Fibroblast of villous mesenchyme (primary cell): ENCODE measurements around the gene HPCAL1. TPM values are rescaled to one million over a fixed set of nuclear protein-coding genes. Genes with fewer than 3 reads are reported as not detected.

ENCODE experiments used
- DNase-seq: peaks from one replicate; pipeline ENCODE4 v3.0.0-alpha.2; 2010; ENCODE audit warnings: low read depth
- H3K4me3 ChIP-seq: 2 replicates; pipeline ENCODE4 v1.5.1; 2011; ENCODE audit warnings: low read depth, mild to moderate bottlenecking, low read length
- total RNA-seq: library from RNA; depleted of rRNA; stranded (reverse); fragments of >200 nt; gene quantifications from 2 replicates; pipeline ENCODE4 v1.2.3, GENCODE V29; 2012
- TF ChIP-seq, protein P1 (sequence below): IDR thresholded peaks from 2 replicates; pipeline ENCODE4 v1.5.1; 2012; ENCODE audit warnings: low read depth, mild to moderate bottlenecking, low read length; ENCODE audit not compliant: insufficient read depth

The HPCAL1 gene
- total RNA-seq, 1 donor, result 60.0 TPM

DNA sequence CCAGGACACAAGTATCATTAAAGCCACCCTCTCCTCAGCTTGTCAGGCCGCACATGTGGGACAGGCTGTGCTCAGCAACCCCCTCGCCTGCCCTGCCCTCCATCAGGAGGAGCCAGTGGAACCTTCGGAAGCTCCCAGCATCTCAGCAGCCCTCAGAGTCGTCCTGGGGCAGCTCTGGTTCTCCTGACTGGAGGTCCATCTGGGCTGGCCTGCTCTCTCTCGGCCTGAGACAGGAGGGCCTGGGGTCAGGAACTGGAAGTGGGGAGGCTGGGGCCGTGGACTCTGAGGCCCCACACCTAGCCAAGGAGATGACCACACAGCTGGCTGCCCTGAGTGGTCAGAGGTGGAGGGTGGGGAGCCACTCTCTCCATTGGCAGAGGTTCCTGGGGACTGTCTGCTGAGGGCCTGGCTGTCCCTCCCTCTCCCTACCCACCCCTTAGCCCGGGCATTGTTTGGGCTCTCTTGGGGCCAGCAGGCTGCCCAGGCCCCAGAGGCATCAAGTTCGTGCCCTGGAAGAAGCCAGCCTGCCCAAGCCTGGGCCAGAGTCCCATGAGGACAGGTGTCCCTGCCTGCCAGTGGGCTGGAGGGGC, 122.3 kb downstream of the HPCAL1 start:
- no peak for DNase-seq

DNA sequence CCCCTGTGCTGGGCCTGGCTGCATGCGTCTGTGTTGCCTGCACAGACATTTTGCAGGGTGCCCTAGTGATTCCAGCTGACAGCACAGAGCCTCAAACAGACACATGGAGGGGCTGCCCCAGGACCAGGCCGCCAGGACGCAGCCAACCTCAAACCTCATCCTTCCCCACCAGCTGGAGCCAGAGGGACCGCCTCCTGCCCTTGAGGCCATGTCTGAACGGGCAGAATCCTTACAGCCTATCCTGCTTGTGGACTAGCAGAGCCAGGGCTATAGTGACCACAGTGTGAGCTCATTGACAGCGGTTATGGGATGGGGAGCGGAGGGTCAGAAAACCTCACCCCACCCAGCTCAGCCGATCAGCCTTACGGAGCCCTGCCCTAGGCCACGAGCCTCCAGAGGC, 123.0 kb downstream of the HPCAL1 start:
- H3K4me3 ChIP-seq, result no peak overlapping the region
- TF ChIP-seq, protein P1, sequence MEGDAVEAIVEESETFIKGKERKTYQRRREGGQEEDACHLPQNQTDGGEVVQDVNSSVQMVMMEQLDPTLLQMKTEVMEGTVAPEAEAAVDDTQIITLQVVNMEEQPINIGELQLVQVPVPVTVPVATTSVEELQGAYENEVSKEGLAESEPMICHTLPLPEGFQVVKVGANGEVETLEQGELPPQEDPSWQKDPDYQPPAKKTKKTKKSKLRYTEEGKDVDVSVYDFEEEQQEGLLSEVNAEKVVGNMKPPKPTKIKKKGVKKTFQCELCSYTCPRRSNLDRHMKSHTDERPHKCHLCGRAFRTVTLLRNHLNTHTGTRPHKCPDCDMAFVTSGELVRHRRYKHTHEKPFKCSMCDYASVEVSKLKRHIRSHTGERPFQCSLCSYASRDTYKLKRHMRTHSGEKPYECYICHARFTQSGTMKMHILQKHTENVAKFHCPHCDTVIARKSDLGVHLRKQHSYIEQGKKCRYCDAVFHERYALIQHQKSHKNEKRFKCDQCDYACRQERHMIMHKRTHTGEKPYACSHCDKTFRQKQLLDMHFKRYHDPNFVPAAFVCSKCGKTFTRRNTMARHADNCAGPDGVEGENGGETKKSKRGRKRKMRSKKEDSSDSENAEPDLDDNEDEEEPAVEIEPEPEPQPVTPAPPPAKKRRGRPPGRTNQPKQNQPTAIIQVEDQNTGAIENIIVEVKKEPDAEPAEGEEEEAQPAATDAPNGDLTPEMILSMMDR, result no peak
- no peak for DNase-seq

More for the DNA sequence above, 122.3 kb downstream of the HPCAL1 start:
- TF ChIP-seq, protein P1, result no peak
- no peak overlapping the region for H3K4me3 ChIP-seq

DNA sequence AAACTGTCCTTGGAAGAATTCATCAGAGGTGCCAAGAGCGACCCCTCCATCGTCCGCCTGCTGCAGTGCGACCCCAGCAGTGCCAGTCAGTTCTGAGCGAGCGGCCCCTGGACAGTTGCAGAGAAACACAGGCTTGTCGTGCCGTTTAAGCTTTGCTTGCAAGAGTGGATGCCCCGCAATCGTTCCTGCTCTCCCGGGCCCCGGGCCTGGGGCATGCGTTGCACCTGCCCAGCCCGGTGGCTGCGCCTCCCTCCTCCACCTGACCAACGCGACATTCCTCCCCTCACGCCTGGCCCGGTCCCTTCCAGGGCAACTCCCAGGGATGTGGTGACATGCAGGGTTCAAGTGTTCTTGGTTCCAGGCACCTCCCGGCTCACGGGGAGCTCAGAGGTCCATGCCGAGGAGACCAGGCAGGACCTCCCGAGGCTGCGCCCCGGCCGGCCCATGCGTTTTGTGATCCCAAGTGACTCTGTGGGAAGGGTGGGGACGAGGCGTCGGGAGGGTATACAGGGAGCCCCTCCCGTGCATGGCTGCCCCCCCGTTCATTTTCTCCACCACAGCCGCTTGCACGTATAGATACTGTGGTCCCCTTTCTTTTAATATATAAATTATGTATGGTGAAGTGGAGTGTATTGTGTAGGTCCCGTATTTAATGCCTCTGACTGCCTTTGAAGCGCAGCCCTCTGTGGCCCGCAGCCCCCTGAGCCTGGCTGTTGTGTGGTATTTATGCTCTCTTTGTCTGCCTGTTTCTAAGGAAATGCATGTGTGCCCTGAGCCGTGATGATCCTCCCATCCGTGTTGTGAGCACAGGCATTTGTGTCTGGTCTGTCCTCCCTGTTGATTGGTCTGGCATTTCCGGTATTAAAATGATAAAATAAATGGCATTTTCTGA, 124.3 kb downstream of the HPCAL1 start:
- TF ChIP-seq, protein P1, result no peak
- peak; percentile 23 for DNase-seq
- no peak overlapping the region for H3K4me3 ChIP-seq

DNA sequence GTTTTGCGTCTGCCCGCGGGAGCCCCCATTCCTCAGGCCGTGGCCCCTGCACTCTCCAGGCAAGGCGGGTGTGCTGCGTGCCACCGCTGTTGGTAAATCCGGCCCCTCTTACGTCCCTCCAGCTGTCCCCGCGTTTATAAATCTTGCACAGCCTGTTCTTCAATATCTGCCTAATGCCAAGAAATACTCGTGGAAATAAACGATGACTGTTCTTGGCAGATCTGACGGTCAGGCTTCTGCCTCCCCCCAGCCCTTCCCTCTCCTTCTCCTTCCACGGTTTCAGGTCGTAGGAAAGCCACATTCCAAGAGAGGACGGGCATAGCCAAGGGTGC, 124.9 kb downstream of the HPCAL1 start:
- TF ChIP-seq, protein P1, result no peak
- DNase-seq, result no peak
- no peak overlapping the region for H3K4me3 ChIP-seq

DNA sequence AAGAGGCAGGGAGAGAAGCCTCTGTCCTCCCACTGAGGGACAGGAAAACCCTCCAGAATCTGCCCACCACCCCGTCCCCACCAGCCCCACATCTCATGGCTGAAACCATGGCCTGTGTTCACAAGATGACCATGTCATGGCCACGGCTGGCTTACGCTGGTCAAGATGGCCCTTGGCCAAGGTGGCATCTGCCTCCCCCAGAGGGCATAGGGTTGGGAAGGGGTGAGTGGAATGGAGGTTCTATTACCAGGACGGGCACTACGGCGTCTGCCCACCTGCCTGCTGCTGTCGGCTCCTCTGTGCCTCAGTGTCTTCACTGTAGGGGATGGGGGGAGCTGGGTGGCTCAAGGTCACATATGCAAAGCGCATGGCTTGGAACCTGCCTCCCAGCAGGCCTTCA, 125.7 kb downstream of the HPCAL1 start:
- H3K4me3 ChIP-seq, result no peak overlapping the region
- TF ChIP-seq, protein P1, result no peak
- DNase-seq, result no peak

DNA sequence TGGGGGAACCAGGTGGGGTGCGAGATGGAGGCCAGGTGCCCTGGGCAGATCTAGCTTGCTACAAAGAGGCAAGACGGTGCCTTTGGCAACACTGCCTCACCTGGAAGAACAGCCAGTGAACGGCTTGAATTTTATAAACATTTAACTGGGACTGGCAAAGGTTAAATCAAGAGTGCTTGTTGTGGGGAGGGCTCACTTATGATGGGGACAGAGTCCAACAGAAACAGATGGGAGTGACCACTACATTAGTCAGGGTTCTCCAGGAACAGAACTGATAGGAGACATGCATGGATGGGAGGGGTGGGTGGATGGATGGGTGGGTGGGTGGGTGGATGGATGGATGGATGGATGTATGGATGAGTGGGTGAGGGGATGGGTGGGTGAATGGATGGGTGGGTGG, 126.2 kb downstream of the HPCAL1 start:
- TF ChIP-seq, protein P1, result no peak
- DNase-seq, result no peak
- H3K4me3 ChIP-seq, result no peak overlapping the region
